T-helper 2 cell treated with Interferon-gamma antibody and Interleukin-4, amounts not matched to agents 5 μg/mL and 100 μg/mL, for 36 hours (primary cell): Measurements from ENCODE around the gene EXOC4.

Experiments
- DNase-seq: peaks from one replicate; pipeline ENCODE4 v3.0.0; 2021; ENCODE audit warnings: low spot score
- H3K27ac Mint-ChIP-seq: one replicate; pipeline ENCODE4 v1.8.0; 2021; ENCODE audit warnings: mild to moderate bottlenecking, mixed read lengths
- H3K27me3 Mint-ChIP-seq: one replicate; pipeline ENCODE4 v1.8.0; 2021; ENCODE audit warnings: low read depth, mixed read lengths
- H3K36me3 Mint-ChIP-seq: one replicate; pipeline ENCODE4 v1.8.0; 2021; ENCODE audit warnings: low read depth, mixed read lengths
- H3K4me1 Mint-ChIP-seq: one replicate; pipeline ENCODE4 v1.8.0; 2021; ENCODE audit warnings: low read depth, mixed read lengths
- H3K4me3 Mint-ChIP-seq: one replicate; pipeline ENCODE4 v1.8.0; 2022; ENCODE audit warnings: mild to moderate bottlenecking, moderate library complexity, mixed read lengths
- H3K9me3 Mint-ChIP-seq: one replicate; pipeline ENCODE4 v1.8.0; 2021; ENCODE audit warnings: mixed read lengths

The EXOC4 gene

GRCh38 chr7:133572087-133572486, 319.2 kb downstream of the EXOC4 start:
- no peak for DNase-seq
- Mint-ChIP-seq H3K9me3 (no peaks in the 10 kb centered on the region), H3K27me3 (no peaks in the 10 kb centered on the region), H3K27ac (no peak overlapping the region), H3K4me1 (peaks cover 9% of the 10 kb centered on the region), H3K4me3 (no peak overlapping the region), H3K36me3 (no peaks in the 10 kb centered on the region)

- Mint-ChIP-seq H3K27ac (no peak overlapping the region), H3K36me3 (no peaks in the 10 kb centered on the region), H3K27me3 (no peaks in the 10 kb centered on the region)
Measured at GRCh38 chr7:133572843-133573242, 320.0 kb downstream of the EXOC4 start.

GRCh38 chr7:133573554-133574265, 320.8 kb downstream of the EXOC4 start:
- no peak overlapping the region for H3K27ac Mint-ChIP-seq
- peaks cover 9% of the 10 kb centered on the region for H3K4me1 Mint-ChIP-seq
- H3K9me3 Mint-ChIP-seq: no peaks in the 10 kb centered on the region
- no peaks in the 10 kb centered on the region for H3K36me3 Mint-ChIP-seq
- H3K27me3 Mint-ChIP-seq: no peaks in the 10 kb centered on the region
- no peak for DNase-seq
- no peak overlapping the region for H3K4me3 Mint-ChIP-seq

More at GRCh38 chr7:133572843-133573242, 320.0 kb downstream of the EXOC4 start:
- no peak overlapping the region for H3K4me3 Mint-ChIP-seq
- peaks cover 9% of the 10 kb centered on the region for H3K4me1 Mint-ChIP-seq
- H3K9me3 Mint-ChIP-seq: no peaks in the 10 kb centered on the region
- no peak for DNase-seq

DNA sequence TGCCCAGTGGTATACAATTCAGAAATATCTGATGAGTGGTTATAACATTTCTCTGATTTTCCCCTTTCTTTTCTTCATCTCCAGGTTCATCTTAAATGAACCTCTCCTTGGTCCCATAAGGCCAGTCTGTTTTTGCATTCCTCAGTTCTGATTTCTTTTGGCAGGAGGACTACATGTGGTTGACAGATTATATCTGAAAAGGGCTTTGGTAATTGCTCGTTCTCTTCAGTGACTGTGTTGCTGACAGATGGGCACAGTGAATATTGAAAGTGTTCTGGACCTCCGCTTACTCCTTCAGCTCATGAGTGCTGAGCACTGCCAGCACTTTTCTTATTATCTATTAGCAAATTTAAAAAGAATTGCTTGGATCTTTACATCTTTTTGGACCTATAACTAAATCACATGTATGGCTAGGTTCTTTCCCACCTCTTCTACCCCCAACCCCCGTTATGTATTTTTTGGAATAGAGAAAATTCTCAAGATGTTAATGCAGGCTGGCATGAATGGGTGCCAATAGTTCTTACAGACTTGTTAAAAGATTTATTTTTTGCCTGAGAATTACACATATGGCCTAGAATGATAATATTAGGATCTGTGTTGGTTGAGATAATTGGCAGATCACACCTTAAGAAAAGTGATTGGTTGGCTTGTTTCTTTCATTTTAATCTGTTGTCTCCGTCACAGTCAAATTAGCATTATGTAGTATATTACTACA, 323.0 kb downstream of the EXOC4 start:
- peaks cover 2% of the 10 kb centered on the region for H3K36me3 Mint-ChIP-seq
- no peaks in the 10 kb centered on the region for H3K27me3 Mint-ChIP-seq
- no peak overlapping the region for H3K4me3 Mint-ChIP-seq
- H3K4me1 Mint-ChIP-seq: peaks cover 7% of the 10 kb centered on the region
- peaks cover 4% of the 10 kb centered on the region for H3K9me3 Mint-ChIP-seq
- no peak for DNase-seq
- H3K27ac Mint-ChIP-seq: no peak overlapping the region

DNA sequence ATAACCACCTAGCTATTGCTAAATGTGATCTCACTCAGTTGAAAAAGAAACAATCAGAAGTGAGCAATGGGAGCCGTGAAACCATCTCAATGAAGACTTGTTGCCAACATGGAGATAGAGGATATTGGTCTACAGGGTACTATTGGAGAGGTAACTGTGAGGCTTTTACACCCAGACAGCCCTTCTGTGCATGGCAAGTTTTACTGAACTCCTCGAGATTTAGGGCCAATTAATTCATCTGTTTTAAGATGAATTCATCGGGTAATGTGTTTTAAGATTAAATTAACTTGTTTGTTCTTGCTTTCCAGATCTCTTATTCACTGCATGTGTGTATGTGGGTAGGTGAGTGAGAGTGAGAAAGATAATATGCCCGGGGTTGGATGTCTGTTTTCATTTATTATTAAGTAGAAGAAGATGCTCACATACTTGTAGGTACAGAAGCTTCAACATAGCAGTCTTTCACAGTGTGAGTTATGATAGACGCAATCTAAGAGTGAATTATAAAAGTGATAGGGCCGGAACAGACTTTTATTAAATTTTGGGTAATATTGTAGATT, 323.8 kb downstream of the EXOC4 start:
- peaks cover 7% of the 10 kb centered on the region for H3K4me1 Mint-ChIP-seq
- H3K27me3 Mint-ChIP-seq: no peaks in the 10 kb centered on the region
- H3K4me3 Mint-ChIP-seq: no peak overlapping the region
- DNase-seq: no peak
- peaks cover 4% of the 10 kb centered on the region for H3K9me3 Mint-ChIP-seq
- H3K36me3 Mint-ChIP-seq: peaks cover 2% of the 10 kb centered on the region
- no peak overlapping the region for H3K27ac Mint-ChIP-seq

DNA sequence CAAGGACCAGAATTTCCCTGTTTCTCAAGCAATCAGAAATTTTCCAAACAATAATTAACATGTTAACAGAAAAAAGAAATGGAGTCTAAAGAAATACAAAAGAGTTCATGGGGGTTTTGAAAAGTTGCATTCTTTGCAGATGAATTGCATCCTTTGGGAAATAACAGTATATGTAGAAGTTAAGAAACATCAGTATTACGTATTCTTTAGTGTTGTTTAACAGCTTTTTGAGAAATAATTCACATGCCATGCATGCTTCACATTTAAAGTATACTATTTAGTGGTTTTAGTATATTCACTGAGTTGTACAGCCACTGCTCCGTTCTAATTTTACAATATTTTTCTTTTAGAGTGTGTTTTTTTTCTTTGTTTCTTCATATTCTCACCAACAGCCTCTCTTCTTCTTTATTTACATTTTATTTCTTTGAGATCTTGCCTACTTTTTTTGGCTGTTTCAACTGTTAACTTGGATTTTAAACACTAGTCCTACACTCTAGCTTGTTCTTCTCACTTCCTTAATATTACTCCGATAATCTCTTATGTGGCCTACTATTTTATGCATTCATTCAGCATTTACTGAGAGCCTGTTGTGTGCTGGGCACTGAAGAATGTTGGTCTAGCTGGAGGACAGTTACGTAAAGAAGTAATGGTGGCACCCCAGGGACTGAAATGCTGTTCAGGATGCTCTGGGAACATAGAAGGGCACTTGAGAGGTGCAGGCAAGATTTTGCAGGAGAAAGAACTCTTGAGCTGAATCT, 330.1 kb downstream of the EXOC4 start:
- H3K27me3 Mint-ChIP-seq: no peaks in the 10 kb centered on the region
- H3K36me3 Mint-ChIP-seq: peaks cover 2% of the 10 kb centered on the region
- H3K27ac Mint-ChIP-seq: no peak overlapping the region
- H3K4me3 Mint-ChIP-seq: no peak overlapping the region
- H3K4me1 Mint-ChIP-seq: peaks cover 13% of the 10 kb centered on the region
- peaks cover 9% of the 10 kb centered on the region for H3K9me3 Mint-ChIP-seq
- DNase-seq: no peak

- H3K4me3 Mint-ChIP-seq: no peak overlapping the region
- H3K27me3 Mint-ChIP-seq: no peaks in the 10 kb centered on the region
- DNase-seq: no peak
- H3K9me3 Mint-ChIP-seq: peaks cover 9% of the 10 kb centered on the region
- no peak overlapping the region for H3K27ac Mint-ChIP-seq
- peaks cover 13% of the 10 kb centered on the region for H3K4me1 Mint-ChIP-seq
- peaks cover 2% of the 10 kb centered on the region for H3K36me3 Mint-ChIP-seq
Measured at GRCh38 chr7:133583545-133584171, 330.8 kb downstream of the EXOC4 start.

GRCh38 chr7:133584956-133585668, 332.2 kb downstream of the EXOC4 start:
- H3K4me1 Mint-ChIP-seq: peaks cover 13% of the 10 kb centered on the region

GRCh38 chr7:133586253-133586652, 333.4 kb downstream of the EXOC4 start:
- Mint-ChIP-seq H3K27ac (no peak overlapping the region), H3K36me3 (no peaks in the 10 kb centered on the region), H3K27me3 (no peaks in the 10 kb centered on the region), H3K9me3 (peaks cover 5% of the 10 kb centered on the region), H3K4me1 (peaks cover 15% of the 10 kb centered on the region), H3K4me3 (no peak overlapping the region)
- no peak for DNase-seq

More at GRCh38 chr7:133584956-133585668, 332.2 kb downstream of the EXOC4 start:
- peaks cover 9% of the 10 kb centered on the region for H3K9me3 Mint-ChIP-seq
- H3K4me3 Mint-ChIP-seq: no peak overlapping the region
- no peak overlapping the region for H3K27ac Mint-ChIP-seq
- peaks cover 2% of the 10 kb centered on the region for H3K36me3 Mint-ChIP-seq
- DNase-seq: no peak
- H3K27me3 Mint-ChIP-seq: no peaks in the 10 kb centered on the region

DNA sequence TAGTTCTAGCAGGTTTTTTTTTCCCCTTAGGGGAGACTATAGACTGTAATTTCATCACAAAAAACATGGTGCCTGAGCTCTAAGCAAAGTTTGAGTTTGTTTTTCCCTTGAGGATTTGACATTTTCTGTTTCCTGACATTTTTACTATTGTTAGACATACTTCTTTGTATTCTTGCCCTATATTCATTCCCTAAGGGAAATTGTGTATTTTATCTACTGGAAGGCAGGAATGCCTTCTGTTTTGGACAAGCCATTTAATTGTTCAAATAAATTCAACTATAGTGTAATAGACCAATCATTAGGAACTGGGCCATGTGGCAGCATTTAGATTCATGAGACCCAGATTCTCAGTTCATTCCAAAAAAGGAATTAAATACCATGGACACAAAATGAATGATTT, 335.0 kb downstream of the EXOC4 start:
- Mint-ChIP-seq H3K4me1 (peaks cover 15% of the 10 kb centered on the region), H3K36me3 (no peaks in the 10 kb centered on the region), H3K27ac (no peak overlapping the region), H3K9me3 (peaks cover 5% of the 10 kb centered on the region), H3K27me3 (no peaks in the 10 kb centered on the region), H3K4me3 (no peak overlapping the region)
- DNase-seq: no peak

- H3K27ac Mint-ChIP-seq: no peak overlapping the region
- no peaks in the 10 kb centered on the region for H3K27me3 Mint-ChIP-seq
- H3K9me3 Mint-ChIP-seq: peaks cover 5% of the 10 kb centered on the region
- no peak for DNase-seq
- H3K4me3 Mint-ChIP-seq: no peak overlapping the region
- H3K36me3 Mint-ChIP-seq: no peaks in the 10 kb centered on the region
- peaks cover 4% of the 10 kb centered on the region for H3K4me1 Mint-ChIP-seq
Measured at GRCh38 chr7:133590795-133591194, 337.9 kb downstream of the EXOC4 start.

DNA sequence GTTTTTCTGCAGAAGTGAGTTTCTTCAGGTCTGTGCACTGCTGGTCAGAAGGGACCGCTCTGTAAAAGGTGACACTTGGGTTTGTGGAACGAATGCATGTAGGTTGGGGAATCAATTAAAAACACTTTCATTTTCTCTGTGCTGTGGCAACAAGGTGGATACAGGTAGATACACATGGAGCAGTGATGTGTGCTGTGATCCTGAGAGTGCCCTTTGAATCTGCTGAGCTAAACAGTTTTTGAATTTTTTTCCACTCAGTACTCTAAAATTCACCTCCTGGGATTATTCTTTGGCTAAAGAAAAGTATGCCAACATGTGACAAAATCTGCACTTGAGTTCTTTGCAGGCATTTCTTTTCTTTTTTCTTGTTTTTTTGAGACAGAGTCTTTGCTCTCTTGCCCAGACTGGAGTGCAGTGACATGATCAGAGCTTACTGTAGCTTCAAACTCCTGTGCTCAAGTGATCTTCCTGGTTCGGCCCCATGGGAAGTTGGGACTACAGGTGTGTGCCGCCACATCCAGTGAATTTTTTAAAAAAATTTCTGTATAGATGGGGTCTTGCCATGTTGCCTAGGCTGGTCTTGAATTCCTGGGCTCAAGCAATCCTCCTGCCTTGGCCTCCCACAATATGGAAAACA, 338.9 kb downstream of the EXOC4 start:
- H3K27me3 Mint-ChIP-seq: no peaks in the 10 kb centered on the region

GRCh38 chr7:133593561-133593960, 340.7 kb downstream of the EXOC4 start:
- H3K4me1 Mint-ChIP-seq: peaks cover 4% of the 10 kb centered on the region
- DNase-seq: no peak
- H3K27ac Mint-ChIP-seq: no peak overlapping the region
- H3K4me3 Mint-ChIP-seq: no peak overlapping the region
- no peaks in the 10 kb centered on the region for H3K9me3 Mint-ChIP-seq
- H3K27me3 Mint-ChIP-seq: no peaks in the 10 kb centered on the region
- H3K36me3 Mint-ChIP-seq: no peaks in the 10 kb centered on the region

More for the DNA sequence above, 338.9 kb downstream of the EXOC4 start:
- Mint-ChIP-seq H3K9me3 (no peaks in the 10 kb centered on the region), H3K4me3 (no peak overlapping the region), H3K4me1 (peaks cover 4% of the 10 kb centered on the region), H3K36me3 (no peaks in the 10 kb centered on the region), H3K27ac (no peak overlapping the region)
- DNase-seq: no peak
